ENCODE data around the gene LDLRAD2.
"Not testable (repeated sequence)": the region's sequence is repeated elsewhere in the genome, so short reads cannot be mapped to it uniquely, and the experiment has no call there.

LDLRAD2 gene

GRCh38 chr1:21823980-21824702 lies 12.1 kb downstream of the LDLRAD2 start:
- no peak overlapping the region for H3K27ac ChIP-seq (ENCODE audit: low read length)
- H3K4me2 ChIP-seq (ENCODE audit: low read length), result no peak overlapping the region
- no peaks in the 10 kb centered on the region for H4K20me1 ChIP-seq (ENCODE audit: insufficient read depth, low read length)
- H3K36me3 ChIP-seq (replicated peaks; ENCODE audit: low read depth, low read length), result no peaks in the 10 kb centered on the region
- no peak for TF ChIP-seq EZH2phosphoT487 (IDR thresholded peaks at IDR 0.05; ENCODE audit: low read depth)
- no peak for TF ChIP-seq CTCF (IDR thresholded peaks at IDR 0.05; ENCODE audit: low read depth, low read length)
- no peaks in the 10 kb centered on the region for H3K4me1 ChIP-seq (ENCODE audit: low read length)
- H3K9me3 ChIP-seq (ENCODE audit: insufficient read depth, low read length), result no peaks in the 10 kb centered on the region
- H2AFZ ChIP-seq (ENCODE audit: low read depth, low read length), result no peak overlapping the region
- H3K79me2 ChIP-seq (ENCODE audit: low read length), result no peaks in the 10 kb centered on the region
- no peak overlapping the region for H3K4me3 ChIP-seq (ENCODE audit: low read length)
- H3K9ac ChIP-seq (ENCODE audit: low read length), result no peak overlapping the region
- H3K27me3 ChIP-seq (ENCODE audit: low read depth, low read length), result no peaks in the 10 kb centered on the region

GRCh38 chr1:21824926-21825325 lies 12.9 kb downstream of the LDLRAD2 start:
- Histone ChIP-seq H3K9me3 (ENCODE audit: insufficient read depth, low read length) (no peaks in the 10 kb centered on the region), H3K4me2 (ENCODE audit: low read length) (no peak overlapping the region), H3K4me1 (ENCODE audit: low read length) (no peaks in the 10 kb centered on the region), H3K79me2 (ENCODE audit: low read length) (no peaks in the 10 kb centered on the region), H4K20me1 (ENCODE audit: insufficient read depth, low read length) (no peaks in the 10 kb centered on the region), H3K27ac (ENCODE audit: low read length) (no peak overlapping the region), H3K36me3 (replicated peaks; ENCODE audit: low read depth, low read length) (no peaks in the 10 kb centered on the region), H3K27me3 (ENCODE audit: low read depth, low read length) (no peaks in the 10 kb centered on the region), H3K9ac (ENCODE audit: low read length) (no peak overlapping the region), H2AFZ (ENCODE audit: low read depth, low read length) (no peak overlapping the region), H3K4me3 (ENCODE audit: low read length) (no peak overlapping the region)
- TF ChIP-seq EZH2phosphoT487 (IDR thresholded peaks at IDR 0.05; ENCODE audit: low read depth) (no peak), CTCF (IDR thresholded peaks at IDR 0.05; ENCODE audit: low read depth, low read length) (no peak)

- no peaks in the 10 kb centered on the region for H3K4me1 ChIP-seq (ENCODE audit: low read length)
- H3K9ac ChIP-seq (ENCODE audit: low read length), result no peak overlapping the region
- H3K36me3 ChIP-seq (replicated peaks; ENCODE audit: low read depth, low read length), result no peaks in the 10 kb centered on the region
- H3K9me3 ChIP-seq (ENCODE audit: insufficient read depth, low read length), result no peaks in the 10 kb centered on the region
- no peak overlapping the region for H3K4me3 ChIP-seq (ENCODE audit: low read length)
- no peak overlapping the region for H3K27ac ChIP-seq (ENCODE audit: low read length)
- H3K27me3 ChIP-seq (ENCODE audit: low read depth, low read length), result no peaks in the 10 kb centered on the region
- no peak for TF ChIP-seq EZH2phosphoT487 (IDR thresholded peaks at IDR 0.05; ENCODE audit: low read depth)
- TF ChIP-seq CTCF (IDR thresholded peaks at IDR 0.05; ENCODE audit: low read depth, low read length), result no peak
- no peak overlapping the region for H3K4me2 ChIP-seq (ENCODE audit: low read length)
- no peaks in the 10 kb centered on the region for H3K79me2 ChIP-seq (ENCODE audit: low read length)
- no peak overlapping the region for H2AFZ ChIP-seq (ENCODE audit: low read depth, low read length)
- H4K20me1 ChIP-seq (ENCODE audit: insufficient read depth, low read length), result no peaks in the 10 kb centered on the region
Observed at GRCh38 chr1:21825393-21825792, 13.3 kb downstream of the LDLRAD2 start.

- H3K9me3 ChIP-seq (ENCODE audit: insufficient read depth, low read length); H3K27ac ChIP-seq (ENCODE audit: low read length); H3K9ac ChIP-seq (ENCODE audit: low read length); H3K4me1 ChIP-seq (ENCODE audit: low read length); H3K79me2 ChIP-seq (ENCODE audit: low read length); H3K4me3 ChIP-seq (ENCODE audit: low read length); H4K20me1 ChIP-seq (ENCODE audit: insufficient read depth, low read length); H3K27me3 ChIP-seq (ENCODE audit: low read depth, low read length); H3K36me3 ChIP-seq (replicated peaks; ENCODE audit: low read depth, low read length); H2AFZ ChIP-seq (ENCODE audit: low read depth, low read length); H3K4me2 ChIP-seq (ENCODE audit: low read length): not testable (repeated sequence)
Observed at GRCh38 chr1:21826694-21827093, 14.6 kb downstream of the LDLRAD2 start.

Measured in OCI-LY3 (cell line).